Mammary epithelial cell (primary cell): ENCODE data around the gene CAPN7.

Experiments
- CTCF ChIP-seq, 2 donors: IDR thresholded peaks in 1 of 2; conservative IDR thresholded peaks in 1 of 2; 2 replicates each; pipeline ENCODE4 v1.5.1; 2011 to 2012; ENCODE audit warnings: inconsistent platforms in 2 of 2, low read length in 2 of 2, mild to moderate bottlenecking in 2 of 2, control low read depth in 1 of 2, low read depth in 1 of 2; ENCODE audit not compliant: insufficient read depth in 1 of 2; ENCODE audit errors: extremely low read depth in 1 of 2
- EZH2 ChIP-seq: IDR thresholded peaks from 2 replicates; pipeline ENCODE4 v1.6.1; 2012; ENCODE audit warnings: low read length, inconsistent platforms, borderline replicate concordance

DNA sequence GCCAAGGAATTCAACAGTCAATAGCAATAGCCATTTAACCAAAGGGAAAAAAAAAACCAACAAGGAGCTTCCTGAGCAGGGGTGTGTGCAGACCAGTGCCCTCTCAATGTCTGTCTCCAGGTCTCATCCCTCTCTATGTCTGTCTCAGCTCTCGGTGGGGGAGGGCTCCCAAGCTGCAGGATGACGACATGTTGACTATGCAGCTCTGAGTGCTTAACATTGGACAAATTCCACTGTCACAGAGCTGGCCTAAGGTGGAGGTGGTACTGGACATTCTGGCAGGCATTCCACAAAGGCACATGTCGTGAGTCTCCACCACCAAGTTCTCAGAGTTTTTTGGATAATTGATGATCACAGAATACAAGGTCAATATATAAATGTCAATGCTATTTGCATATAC, 2.0 kb upstream of the CAPN7 start:
- TF ChIP-seq CTCF (conservative IDR thresholded peaks at IDR 0.05 in 1 of 2, IDR thresholded peaks at IDR 0.05 in 1 of 2; ENCODE audit: extremely low read depth in 1 of 2, insufficient read depth in 1 of 2, low read depth in 1 of 2, low read length in 2 of 2) (no peak), EZH2 (no peak)
